ENCODE results near the gene GNG2.

GNG2 gene

GRCh38 chr14:52005625-52006024 is 145.2 kb downstream of the GNG2 start:
- Histone ChIP-seq H3K4me3 (ENCODE audit: low read length) (no peak overlapping the region), H3K27me3 (replicated peaks; ENCODE audit: insufficient read depth, low read length) (no peaks in the 10 kb centered on the region), H3K9me3 (replicated peaks; ENCODE audit: insufficient read depth, low read length) (no peaks in the 10 kb centered on the region), H3K4me1 (ENCODE audit: low read length) (peaks cover 15% of the 10 kb centered on the region), H3K36me3 (replicated peaks; ENCODE audit: insufficient read depth, low read length) (no peaks in the 10 kb centered on the region; the same call in 1 of the 2 replicates), H2AFZ (ENCODE audit: low read length) (no peak overlapping the region), H3K4me2 (ENCODE audit: low read depth, low read length) (no peak overlapping the region), H3F3A (ENCODE audit: insufficient read depth, low read length) (no peaks in the 10 kb centered on the region), H3K9me2 (replicated peaks; ENCODE audit: insufficient read depth, low read length) (no peaks in the 10 kb centered on the region), H3K79me2 (ENCODE audit: low read length) (no peaks in the 10 kb centered on the region), H3K27ac (ENCODE audit: low read length) (no peak overlapping the region), H3K9ac (ENCODE audit: low read length) (no peak overlapping the region), H4K20me1 (ENCODE audit: insufficient read depth, low read length) (no peaks in the 10 kb centered on the region)
- DNase-seq: no peak
- TF ChIP-seq EZH2 (optimal IDR thresholded peaks at IDR 0.05; ENCODE audit: low read depth, low read length) (no peak), CTCF (IDR thresholded peaks at IDR 0.05; ENCODE audit: low read length) (no peak), EZH2phosphoT487 (IDR thresholded peaks at IDR 0.05; ENCODE audit: low read length) (no peak)

- Histone ChIP-seq H3K36me3 (replicated peaks; ENCODE audit: insufficient read depth, low read length) (no peaks in the 10 kb centered on the region), H3K4me1 (ENCODE audit: low read length) (peaks cover 15% of the 10 kb centered on the region), H3F3A (ENCODE audit: insufficient read depth, low read length) (no peaks in the 10 kb centered on the region), H3K27ac (ENCODE audit: low read length) (no peak overlapping the region), H3K9me2 (replicated peaks; ENCODE audit: insufficient read depth, low read length) (no peaks in the 10 kb centered on the region), H3K9me3 (replicated peaks; ENCODE audit: insufficient read depth, low read length) (no peaks in the 10 kb centered on the region), H3K79me2 (ENCODE audit: low read length) (no peaks in the 10 kb centered on the region), H3K4me3 (ENCODE audit: low read length) (no peak overlapping the region), H3K4me2 (ENCODE audit: low read depth, low read length) (no peak overlapping the region), H3K9ac (ENCODE audit: low read length) (no peak overlapping the region), H3K27me3 (replicated peaks; ENCODE audit: insufficient read depth, low read length) (no peaks in the 10 kb centered on the region), H2AFZ (ENCODE audit: low read length) (no peak overlapping the region), H4K20me1 (ENCODE audit: insufficient read depth, low read length) (no peaks in the 10 kb centered on the region)
- no peak for DNase-seq
- TF ChIP-seq CTCF (IDR thresholded peaks at IDR 0.05; ENCODE audit: low read length) (no peak), EZH2phosphoT487 (IDR thresholded peaks at IDR 0.05; ENCODE audit: low read length) (no peak), EZH2 (optimal IDR thresholded peaks at IDR 0.05; ENCODE audit: low read depth, low read length) (no peak)
Observed at GRCh38 chr14:52006361-52006760, 145.9 kb downstream of the GNG2 start.

- no peak for TF ChIP-seq EZH2 (optimal IDR thresholded peaks at IDR 0.05; ENCODE audit: low read depth, low read length)
- no peak for TF ChIP-seq EZH2phosphoT487 (IDR thresholded peaks at IDR 0.05; ENCODE audit: low read length)
- no peak for TF ChIP-seq CTCF (IDR thresholded peaks at IDR 0.05; ENCODE audit: low read length)
- H3F3A ChIP-seq (ENCODE audit: insufficient read depth, low read length): no peaks in the 10 kb centered on the region
- no peaks in the 10 kb centered on the region for H3K27me3 ChIP-seq (replicated peaks; ENCODE audit: insufficient read depth, low read length)
- H3K27ac ChIP-seq (ENCODE audit: low read length): no peak overlapping the region
- H3K4me1 ChIP-seq (ENCODE audit: low read length): peaks cover 15% of the 10 kb centered on the region
- H2AFZ ChIP-seq (ENCODE audit: low read length): no peak overlapping the region
- H3K9me3 ChIP-seq (replicated peaks; ENCODE audit: insufficient read depth, low read length): no peaks in the 10 kb centered on the region
- H3K36me3 ChIP-seq (replicated peaks; ENCODE audit: insufficient read depth, low read length): no peaks in the 10 kb centered on the region
- no peak overlapping the region for H3K4me3 ChIP-seq (ENCODE audit: low read length)
- H4K20me1 ChIP-seq (ENCODE audit: insufficient read depth, low read length): no peaks in the 10 kb centered on the region
- H3K79me2 ChIP-seq (ENCODE audit: low read length): no peaks in the 10 kb centered on the region
- no peak overlapping the region for H3K9ac ChIP-seq (ENCODE audit: low read length)
- no peak overlapping the region for H3K4me2 ChIP-seq (ENCODE audit: low read depth, low read length)
- no peak for DNase-seq
- no peaks in the 10 kb centered on the region for H3K9me2 ChIP-seq (replicated peaks; ENCODE audit: insufficient read depth, low read length)
Observed at GRCh38 chr14:52007211-52007610, 146.8 kb downstream of the GNG2 start.

All from MM.1S (cell line).